Activated CD4-positive, alpha-beta T cell treated with anti-CD3 and anti-CD28 coated beads, Interleukin-2, amount 50 U/mL, for 16 hours (primary cell): ENCODE results near the gene MAPK10.
A peak's percentile ranks its signal among the peaks of the same experiment; 100 is the strongest.

Experiments used
- DNase-seq: peaks from one replicate; pipeline ENCODE4 v3.0.0-alpha.2; 2020

The MAPK10 gene

DNA sequence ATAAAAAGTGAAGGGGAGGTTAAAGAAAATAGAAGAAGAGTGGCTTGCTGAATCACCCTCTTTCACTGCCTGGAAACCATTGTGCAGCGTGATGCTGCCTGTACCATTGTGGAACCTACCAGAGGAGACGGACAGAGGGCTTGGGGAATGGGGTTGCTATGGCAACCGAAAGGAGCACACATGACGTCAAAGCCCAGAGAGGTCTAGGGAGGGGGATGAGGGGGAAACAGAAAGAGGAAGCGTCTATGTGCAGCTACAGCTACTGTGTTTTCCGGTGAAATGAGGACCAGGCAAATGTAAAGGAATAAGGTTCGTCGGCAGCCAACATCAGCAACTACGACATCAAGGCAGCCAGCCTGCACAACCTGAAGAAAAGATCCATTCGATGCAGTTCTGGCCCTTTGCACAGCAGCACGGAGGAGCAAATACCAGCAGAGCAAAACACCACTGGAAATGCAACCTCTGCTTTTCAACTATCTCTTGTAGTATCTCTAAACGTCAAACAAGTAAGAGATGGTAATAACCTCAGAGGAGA is at the start of gene MAPK10:
Gene MAPK10, minus strand, starts transcription at position 110 of the 535 bp plus-strand sequence.
- peak; percentile 70 for DNase-seq

DNA sequence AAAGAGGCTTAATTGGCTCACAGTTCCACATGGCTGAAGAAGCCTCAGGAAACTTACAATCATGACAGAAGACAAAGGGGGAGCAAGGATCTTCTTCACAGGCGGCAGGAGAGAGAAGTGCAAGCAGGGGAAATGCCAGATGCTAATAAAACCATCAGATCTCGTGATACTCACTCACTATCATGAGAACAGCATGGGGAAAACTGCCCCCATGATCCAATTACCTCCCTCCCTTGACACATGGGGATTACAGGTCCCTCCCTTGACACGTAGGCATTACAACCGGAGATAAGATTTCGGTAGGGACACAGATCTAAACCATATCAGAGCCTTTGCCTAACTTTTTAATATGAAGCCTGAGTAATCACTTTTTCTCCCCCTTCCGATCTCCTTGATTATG is 43.7 kb upstream of the MAPK10 start:
- DNase-seq: no peak

DNA sequence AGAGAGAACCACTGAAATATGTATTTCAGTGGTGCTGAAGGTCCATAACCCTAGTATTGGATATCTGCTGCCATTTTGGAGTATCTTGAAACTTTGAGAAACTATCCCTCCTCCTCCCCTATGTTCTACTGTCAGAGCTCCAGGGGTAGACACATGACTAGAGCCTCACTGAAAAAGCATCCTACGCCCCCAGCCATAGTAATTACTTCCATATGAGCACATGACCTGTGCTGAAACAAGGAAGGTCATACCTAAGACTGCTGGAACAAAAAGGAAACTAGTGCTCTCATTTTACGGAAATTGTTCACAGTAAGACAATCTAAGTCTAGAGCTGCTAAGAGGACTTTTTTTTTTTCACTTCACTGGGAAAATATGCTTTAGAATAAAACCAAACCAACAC is 42.0 kb upstream of the MAPK10 start:
- no peak for DNase-seq

DNA sequence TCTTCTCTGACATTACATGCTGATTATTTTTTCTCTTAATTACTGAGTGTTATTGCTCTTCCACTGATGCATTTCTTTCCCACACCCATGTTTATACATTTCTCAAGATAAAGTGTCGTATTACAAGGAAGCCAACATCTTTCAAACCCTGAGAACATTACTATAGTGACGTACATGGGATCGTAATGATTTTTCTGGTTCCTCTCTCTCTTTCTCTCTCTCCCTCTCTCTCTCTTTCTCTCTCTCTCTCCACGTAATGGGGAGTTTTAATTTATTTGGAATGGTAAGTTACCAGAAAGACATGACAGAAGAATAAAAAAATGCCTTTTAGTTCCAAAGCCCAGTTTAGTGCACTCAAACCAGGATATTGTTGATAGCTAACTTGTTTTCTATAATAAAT is 40.4 kb upstream of the MAPK10 start:
- DNase-seq: no peak

DNA sequence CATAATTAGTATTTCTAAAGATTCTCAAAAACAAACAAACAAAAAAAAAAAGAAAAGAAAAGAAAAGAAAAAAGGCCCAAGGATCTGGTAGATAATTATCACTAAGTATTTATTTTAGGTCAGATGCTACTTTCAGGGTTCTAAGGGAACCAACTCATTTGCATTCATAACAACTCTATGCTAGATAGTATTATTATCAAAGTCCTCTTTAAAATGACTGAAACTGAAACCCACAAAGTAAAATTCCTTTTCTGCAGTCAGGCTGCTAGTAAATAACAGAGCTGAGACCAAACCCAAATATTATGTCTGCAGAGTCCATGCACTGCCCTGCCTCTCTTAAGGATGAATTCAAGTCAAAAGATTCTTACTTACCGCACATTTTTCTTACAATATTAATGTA is 38.3 kb upstream of the MAPK10 start:
- no peak for DNase-seq

DNA sequence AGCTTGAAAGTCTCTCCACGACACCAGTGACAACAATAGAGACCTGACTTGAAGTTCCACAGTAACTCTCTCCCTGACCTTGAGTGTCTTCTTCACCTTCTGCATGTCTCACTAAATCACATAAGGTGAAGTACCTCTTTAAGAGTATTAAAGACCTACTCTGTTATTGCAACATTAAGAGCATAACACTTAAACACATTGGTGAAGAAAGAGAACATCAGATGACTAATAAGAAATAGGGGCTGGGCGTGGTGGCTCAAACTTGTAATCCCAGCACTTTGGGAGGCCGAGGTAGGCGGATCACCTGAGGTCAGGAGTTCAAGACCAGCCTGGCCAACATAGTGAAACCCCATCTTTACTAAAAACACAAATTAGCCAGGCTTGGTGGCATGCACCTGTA is 33.9 kb upstream of the MAPK10 start:
- no peak for DNase-seq

DNA sequence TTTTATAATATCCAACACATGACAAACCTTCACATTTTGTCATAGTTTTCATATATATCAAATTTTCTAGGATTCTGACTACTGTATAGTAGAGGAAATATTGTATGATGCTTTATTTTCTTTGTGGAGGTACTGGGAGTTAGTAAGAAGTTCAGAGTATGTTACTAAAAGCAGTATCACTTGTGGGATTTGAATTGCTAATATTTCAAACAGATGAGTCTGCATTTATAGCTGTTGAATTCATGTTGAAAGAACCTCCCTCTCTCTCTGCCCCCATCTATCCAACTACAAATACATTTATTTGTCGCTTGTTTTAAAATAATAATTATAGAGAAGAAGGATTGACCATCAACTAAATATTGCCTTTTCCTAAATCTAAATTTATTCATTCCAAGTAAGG is 29.8 kb upstream of the MAPK10 start:
- DNase-seq: no peak

DNA sequence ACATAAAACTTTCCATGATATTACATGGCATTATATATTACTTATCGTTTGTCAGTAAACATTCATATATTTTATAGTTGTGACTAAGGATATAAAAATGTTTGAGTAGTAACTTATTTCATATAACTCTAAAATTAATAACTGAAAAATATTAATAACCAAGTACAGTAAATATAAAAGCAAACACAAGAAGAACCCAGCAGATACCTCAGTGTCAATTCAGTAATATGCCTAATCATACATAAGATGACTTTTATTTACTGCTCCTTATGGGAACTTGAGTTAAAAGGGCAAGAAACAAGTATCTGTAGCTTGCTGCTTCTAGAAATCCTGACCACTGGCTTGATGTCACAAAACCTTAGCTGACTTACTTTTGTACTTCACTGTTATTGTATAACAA is 28.4 kb upstream of the MAPK10 start:
- no peak for DNase-seq

DNA sequence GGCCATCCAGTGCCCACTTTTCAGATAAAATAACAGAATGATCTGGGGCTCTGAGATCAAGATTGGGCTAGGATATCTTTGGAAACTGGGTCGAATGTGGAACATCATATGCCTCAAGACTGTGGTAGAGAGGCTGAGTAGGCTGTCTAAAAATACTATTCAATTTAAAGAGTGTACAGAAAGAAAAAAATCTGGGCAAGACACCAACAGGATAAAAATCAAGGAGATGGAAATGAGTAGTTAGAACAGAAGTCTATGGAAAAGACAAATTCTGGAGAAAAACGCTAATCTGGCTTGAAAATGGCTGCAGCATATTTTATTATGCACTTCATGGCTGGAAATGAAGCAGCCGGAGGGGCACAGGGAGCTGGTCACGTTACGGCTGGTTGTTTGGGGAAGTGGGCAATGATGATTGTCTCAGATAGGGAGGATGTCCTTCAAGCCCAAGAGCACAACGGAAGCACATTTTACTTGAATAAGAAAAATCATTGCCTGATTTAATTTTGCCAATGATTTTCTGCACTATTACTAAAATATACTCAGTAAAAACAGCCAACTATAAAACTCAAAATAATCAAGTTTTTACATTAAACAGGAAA is 27.1 kb upstream of the MAPK10 start:
- no peak for DNase-seq

DNA sequence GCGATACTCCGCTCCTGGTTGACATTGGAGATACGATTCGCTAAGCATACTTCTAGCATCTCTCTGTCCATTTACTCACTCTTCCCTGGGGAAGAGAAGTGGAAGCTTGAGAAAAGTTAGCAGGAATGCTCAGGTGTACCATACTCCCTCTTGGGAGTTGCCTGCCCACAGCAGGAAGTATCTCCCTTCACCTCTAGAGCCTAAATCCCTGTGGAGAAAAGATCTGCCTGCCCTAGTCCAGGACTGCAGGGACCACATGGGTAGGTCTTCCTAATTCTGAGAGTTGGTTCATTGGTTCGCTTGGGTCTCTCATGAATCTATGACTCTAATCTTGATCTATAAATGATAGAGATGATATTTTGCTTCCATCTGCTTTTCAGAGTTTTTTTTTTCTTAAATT is 26.3 kb upstream of the MAPK10 start:
- no peak for DNase-seq

DNA sequence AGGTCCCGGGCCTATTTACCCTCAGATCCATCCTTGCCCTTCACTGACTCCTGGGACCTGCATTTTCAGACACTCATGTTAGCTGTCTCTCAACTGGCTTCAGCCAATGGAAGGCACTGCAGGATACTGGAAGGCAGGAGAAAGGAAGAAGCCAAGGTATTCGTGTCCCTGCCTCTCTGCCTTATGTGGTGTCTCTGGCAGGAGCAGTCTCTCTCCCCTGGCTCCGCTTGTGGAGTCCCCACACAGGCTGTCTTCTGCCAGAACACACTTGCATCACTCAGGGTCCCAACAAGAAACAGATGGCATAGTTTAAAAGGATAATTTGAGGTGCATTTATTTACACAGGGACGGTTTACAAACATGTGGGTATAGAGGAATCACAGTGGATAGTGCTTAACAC is 21.6 kb upstream of the MAPK10 start:
- DNase-seq: no peak

DNA sequence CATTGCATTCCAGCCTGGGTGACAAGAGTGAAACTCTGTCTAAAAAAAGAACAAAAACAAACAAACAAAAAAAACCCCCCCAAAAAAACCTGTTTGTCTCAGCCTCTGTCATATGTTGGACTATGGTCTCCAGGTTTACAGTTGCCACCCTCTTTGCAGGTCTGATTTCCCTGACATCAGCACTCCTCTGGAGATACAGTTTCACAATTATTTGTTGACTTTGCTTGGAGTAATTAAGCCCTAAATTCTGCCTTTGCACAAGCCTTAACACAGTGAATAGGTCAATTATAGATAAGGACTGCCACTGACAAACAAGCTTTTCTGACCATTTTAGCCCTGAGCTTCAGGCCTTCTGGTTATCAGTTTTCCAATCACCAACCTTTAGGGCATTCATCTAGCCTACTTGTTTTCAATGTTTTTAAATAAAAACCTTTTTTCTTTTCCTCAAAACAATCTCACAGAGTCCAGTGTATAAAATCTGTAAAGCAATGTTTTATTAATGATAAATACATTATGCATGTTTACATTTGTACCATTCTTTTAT is 20.4 kb upstream of the MAPK10 start:
- no peak for DNase-seq

DNA sequence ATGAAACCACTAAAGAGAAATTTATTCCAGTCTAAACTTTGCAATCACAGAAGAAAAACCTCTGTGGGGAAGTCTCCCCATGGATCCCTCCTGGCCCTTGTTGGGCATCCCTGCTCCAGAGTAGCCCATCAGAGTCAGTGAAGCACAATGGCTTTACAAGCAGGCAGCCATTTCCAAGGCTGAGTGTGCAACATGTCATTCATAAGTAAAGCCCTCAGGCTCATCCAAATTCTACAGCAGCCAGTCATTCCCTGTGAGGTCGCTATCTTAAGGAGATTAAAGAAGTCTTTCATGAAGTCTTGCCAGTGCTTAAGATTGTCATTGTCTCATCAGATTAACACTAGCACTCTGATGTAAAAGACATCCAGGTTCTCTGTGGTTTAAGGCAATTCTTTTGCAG is 17.0 kb upstream of the MAPK10 start:
- no peak for DNase-seq

DNA sequence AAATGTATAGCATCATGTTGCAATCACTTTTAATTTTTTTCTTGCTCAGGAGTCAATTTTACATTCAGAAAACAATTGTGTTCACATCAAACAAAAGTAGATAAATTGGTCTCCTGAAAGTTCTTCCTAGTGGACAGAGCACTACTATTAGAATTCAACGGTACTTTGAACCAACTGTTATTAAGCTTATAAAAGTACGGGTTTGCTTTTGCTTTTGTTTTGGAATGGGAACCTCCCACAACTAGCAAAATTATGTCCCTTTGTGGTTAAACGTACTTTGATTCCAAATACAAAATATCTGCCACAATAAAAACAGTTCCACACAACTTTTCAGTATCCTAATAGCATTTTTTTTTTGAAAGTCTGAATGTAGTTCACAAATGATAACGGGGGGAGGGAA is 8.6 kb upstream of the MAPK10 start:
- no peak for DNase-seq

DNA sequence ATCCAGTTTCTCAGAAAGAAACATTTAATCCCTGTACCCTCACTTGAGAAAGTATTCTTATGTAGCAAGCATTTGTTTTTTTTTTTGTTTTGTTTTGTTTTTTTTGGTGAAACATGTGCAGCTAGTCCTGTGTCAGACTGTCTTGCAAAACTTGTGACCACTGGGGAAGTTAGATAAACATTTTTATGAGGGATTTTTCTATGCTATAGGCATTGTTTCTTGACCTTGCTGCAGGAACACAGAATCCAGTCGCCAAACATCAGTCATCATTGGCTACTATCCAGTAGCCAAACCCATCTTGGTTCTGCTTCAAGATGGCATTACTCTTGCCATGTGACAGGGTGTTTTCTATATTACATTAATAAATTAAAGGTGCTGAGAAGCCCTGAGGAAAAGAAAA is 7.7 kb upstream of the MAPK10 start:
- no peak for DNase-seq

DNA sequence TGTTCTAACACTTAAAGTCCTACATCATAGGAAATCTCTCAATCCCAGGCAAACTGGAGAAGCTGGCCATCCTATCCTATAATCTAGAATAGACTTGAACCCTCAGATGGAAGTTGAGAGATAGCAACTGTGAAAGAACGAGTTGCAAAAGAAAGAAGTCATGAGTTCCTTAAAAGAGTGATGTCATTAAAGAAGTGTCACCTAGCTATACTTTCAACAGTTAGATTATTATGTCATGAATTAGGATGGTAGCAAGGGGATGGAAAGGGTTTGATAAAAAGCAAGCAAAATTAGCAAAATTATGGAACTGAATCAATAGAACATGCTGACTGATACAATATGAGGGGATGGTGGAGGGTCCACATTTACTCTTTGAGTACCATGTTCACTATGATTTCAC is 7.1 kb upstream of the MAPK10 start:
- DNase-seq: no peak

DNA sequence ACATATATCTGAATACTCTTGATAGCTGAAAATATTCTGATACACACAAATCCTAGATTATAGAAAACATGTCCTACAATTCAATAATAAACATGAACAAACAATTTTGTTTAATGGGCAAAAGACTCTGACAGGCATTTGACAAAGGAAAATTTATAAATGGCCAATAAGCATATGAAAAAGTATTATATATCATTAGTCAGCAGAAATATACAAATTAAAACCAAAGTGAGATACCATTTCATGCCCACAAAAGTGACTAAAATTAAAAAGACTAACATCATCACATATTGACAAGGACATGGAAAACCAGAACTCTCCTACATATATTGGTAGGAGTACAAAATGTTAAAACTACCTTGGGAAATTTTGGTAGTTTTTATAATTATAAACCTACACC is 2.7 kb upstream of the MAPK10 start:
- no peak for DNase-seq

DNA sequence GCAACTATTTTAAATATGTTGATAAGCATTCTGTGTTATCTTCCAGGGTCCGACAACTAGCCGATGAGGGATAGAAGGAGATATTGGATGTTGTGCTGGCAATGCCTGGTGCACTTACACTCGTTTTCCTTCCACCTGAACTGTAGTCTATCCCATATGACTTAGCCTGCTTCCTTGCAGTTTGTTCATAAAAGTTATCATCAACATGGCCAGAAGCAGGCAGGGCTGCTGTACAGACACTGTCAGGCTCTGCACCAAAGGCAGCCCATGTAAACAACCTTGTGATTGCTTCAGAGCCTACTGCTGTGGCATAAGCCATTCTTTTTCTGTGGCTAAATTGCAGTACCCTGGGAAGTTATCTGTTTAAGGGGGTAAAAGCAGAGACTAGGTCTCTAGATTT is 1.6 kb downstream of the MAPK10 start:
- DNase-seq: no peak

DNA sequence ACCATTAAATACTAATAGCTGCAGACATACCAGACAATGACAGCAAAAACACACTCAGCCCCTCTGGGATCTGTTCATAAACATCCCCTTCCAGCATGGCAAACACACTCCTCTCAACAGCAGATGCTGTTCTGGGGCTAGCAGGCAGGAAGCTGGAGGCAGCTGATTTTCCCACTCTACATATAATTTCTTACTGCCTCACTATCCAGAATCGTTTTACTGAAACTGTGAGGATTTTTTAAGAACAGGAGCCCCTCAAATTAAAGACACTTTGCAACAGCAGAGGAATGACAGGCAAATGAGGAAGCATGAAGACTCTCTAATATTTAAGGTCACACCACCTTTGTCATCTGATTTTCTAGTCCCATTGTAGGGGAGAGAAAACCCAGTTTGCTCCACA is 2.2 kb downstream of the MAPK10 start:
- no peak for DNase-seq

DNA sequence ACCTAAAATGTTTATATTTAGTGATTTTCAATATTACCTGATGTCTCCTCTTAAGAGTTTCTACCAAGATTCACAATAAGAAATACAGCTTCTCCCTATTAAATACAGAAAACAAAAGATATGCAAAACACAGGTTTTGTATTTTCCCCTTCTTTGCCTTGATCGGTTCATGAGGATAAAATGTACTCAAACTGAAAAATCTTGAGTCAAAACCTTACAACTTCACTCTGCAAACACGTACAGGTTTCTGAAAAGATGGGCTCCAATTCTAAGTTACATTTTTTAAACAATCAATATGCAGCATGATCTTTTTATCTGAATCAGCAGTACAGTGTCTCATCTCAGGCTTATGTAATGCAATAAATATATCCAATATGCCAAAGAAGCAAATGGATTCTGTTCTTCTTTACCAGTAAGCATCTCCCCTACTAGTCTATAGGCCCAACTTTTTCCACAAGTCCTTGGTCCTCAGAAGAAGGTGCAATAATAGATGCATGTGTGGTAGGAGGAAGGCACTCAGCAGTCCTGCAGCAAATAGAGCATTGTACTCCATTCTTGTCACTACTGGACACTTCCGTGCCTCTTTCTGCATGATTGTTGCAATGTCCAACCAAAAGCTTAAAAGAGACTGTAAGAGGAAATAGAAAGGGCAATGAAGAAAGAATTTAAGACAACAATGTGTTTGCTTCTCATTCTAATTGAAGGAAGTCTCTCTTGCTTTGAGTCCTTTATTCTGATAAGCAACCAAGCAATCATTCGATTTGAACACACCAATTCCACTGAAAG is 3.2 kb downstream of the MAPK10 start:
- peak; percentile 40 for DNase-seq

DNA sequence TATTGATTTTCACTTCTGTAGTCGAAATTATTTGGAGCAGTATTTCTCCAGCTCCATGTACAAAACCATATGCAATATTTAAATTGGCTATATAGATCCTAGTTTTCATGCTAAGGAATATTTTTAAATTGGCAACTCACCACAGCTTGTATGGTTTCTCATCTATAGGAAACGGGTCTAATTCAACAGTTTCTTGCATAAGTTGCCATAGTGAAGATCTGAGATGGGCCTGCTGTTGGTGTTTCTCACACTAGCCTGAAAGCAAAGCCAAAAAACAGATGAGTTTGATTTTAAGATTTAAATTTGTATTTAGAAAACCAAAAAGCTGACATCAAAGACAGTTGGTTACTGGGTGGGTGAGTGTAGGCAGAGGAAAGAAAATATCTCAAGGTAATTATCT is 5.5 kb downstream of the MAPK10 start:
- no peak for DNase-seq

DNA sequence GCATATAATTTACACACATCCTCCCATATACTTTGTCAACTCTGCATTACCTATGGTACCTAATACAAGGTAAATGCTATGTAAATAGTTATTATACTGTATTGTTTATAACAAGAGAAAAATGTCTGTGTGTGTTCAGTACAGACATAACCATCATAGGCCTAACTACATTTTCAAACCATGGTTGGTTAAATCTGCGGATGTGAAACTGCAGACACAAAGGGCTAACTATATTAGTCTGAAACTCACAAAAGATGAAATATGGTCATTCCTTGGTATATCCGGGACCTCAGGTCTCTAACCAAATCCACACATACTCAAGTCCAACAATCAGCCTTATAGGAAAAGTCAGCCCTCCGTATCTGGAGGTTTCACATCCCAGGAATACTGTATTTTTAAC is 13.5 kb downstream of the MAPK10 start:
- no peak for DNase-seq

DNA sequence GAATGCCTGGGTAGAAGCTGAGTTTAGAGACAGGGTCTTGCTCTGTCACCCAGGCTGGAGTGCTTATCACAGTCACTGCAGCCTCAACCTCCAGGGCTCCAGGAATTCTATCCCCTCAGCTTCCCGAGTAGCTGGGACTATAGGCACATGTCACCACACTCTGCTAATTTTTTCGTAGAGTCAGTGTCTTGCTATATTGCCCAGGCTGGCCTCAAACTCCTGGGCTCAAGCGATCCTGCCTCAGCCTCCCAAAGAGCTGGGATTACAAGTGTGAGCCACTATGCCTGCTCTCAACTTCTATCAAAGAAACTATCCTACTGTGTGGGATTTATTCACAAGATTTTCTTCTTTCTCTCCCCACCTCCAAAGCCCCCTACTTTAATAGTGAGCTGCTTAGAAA is 15.7 kb downstream of the MAPK10 start:
- DNase-seq: no peak

DNA sequence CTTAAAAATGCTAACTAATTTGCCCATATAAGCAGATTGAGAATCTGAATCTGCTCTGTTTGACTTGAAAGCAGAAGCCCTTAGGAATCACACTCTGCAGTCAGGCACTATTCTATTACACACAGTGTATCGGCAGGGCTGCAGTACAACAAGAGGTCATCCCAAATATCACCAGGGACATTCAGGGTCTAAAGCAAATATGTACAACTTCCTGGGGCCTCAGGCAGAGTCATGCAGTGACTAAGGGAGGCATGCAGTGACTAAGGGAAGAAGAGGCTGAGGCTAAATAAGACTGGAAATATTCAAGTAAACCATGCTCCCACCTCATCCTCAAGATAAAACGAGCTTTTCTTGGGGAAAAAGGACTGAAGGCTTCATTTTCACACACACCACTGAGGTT is 20.9 kb downstream of the MAPK10 start:
- no peak for DNase-seq

DNA sequence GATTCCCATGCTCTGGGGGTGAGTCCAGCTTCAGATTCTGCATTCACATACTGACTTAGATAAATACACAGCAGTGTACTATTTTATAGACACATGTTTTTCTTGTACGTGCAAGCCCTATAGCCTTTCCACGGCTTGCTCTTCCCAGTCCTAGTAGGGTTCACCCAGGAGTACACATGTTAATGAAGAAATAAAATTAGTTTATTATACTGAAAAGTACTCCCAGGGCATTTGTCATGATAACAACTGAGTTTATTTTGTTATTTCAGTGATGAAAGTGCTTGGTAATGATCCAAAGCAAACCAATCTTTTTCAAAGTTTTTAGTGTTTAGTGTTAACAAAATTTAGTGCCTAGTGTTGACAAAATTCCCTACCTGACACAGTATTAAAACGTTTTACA is 21.3 kb downstream of the MAPK10 start:
- DNase-seq: no peak
